H9 (cell line): Measurements from ENCODE around the gene IFI27. TPM values are rescaled to one million over a fixed set of nuclear protein-coding genes. Genes with fewer than 3 reads are reported as not detected.

ENCODE experiments used
- DNase-seq: peaks from one replicate; pipeline ENCODE4 v3.0.0-alpha.2; 2017
- H2AFZ ChIP-seq: one replicate; pipeline ENCODE4 v1.6.1; 2013; ENCODE audit warnings: mild to moderate bottlenecking, low read length, control low read depth, moderate library complexity
- H2AK5ac ChIP-seq: 2 replicates; pipeline ENCODE4 v1.6.1; 2013; ENCODE audit warnings: low read length, control low read depth, mixed read lengths; ENCODE audit not compliant: insufficient read length
- H2BK120ac ChIP-seq: one replicate; pipeline ENCODE4 v1.6.1; 2013; ENCODE audit warnings: low read depth, mild to moderate bottlenecking, low read length, control low read depth, inconsistent platforms; ENCODE audit not compliant: poor library complexity, severe bottlenecking
- H2BK12ac ChIP-seq: 2 replicates; pipeline ENCODE4 v1.6.1; 2013; ENCODE audit warnings: low read length, control low read depth, mixed read lengths, low read depth; ENCODE audit not compliant: insufficient read length
- H2BK15ac ChIP-seq: 2 replicates; pipeline ENCODE4 v1.6.1; 2013; ENCODE audit warnings: low read depth, low read length, control low read depth
- H2BK20ac ChIP-seq: one replicate; pipeline ENCODE4 v1.6.1; 2013; ENCODE audit warnings: low read depth, mild to moderate bottlenecking, low read length, control low read depth, inconsistent platforms; ENCODE audit not compliant: poor library complexity, severe bottlenecking
- H2BK5ac ChIP-seq: 2 replicates; pipeline ENCODE4 v1.6.1; 2013; ENCODE audit warnings: low read length, control low read depth, mixed read lengths; ENCODE audit not compliant: insufficient read length
- H3K14ac ChIP-seq: 2 replicates; pipeline ENCODE4 v1.6.1; 2013; ENCODE audit warnings: low read length, control low read depth; ENCODE audit not compliant: insufficient read depth
- H3K18ac ChIP-seq: 2 replicates; pipeline ENCODE4 v1.6.1; 2013; ENCODE audit warnings: low read depth, mild to moderate bottlenecking, mixed read lengths, low read length, control low read depth; ENCODE audit not compliant: insufficient read length
- H3K23ac ChIP-seq: 2 replicates; pipeline ENCODE4 v1.6.1; 2013; ENCODE audit warnings: low read length, control low read depth, mixed read lengths, low read depth; ENCODE audit not compliant: insufficient read length
- H3K23me2 ChIP-seq: 2 replicates; pipeline ENCODE4 v1.6.1; 2013; ENCODE audit warnings: low read depth, mild to moderate bottlenecking, mixed read lengths, low read length, control low read depth; ENCODE audit not compliant: insufficient read length, poor library complexity, severe bottlenecking
- H3K27ac ChIP-seq: 2 replicates; pipeline ENCODE4 v1.5.1; 2013; ENCODE audit warnings: low read length, control low read depth, mixed read lengths, low read depth; ENCODE audit not compliant: insufficient read length
- H3K27me3 ChIP-seq: 2 replicates; pipeline ENCODE4 v1.6.1; 2013; ENCODE audit warnings: low read length, control low read depth, inconsistent platforms; ENCODE audit not compliant: insufficient read depth
- H3K4ac ChIP-seq: 2 replicates; pipeline ENCODE4 v1.6.1; 2013; ENCODE audit warnings: low read depth, mild to moderate bottlenecking, control low read depth, inconsistent platforms, low read length, moderate library complexity
- H3K4me1 ChIP-seq: 2 replicates; pipeline ENCODE4 v1.6.1; 2013; ENCODE audit warnings: low read length, control low read depth, inconsistent platforms; ENCODE audit not compliant: insufficient read depth
- H3K4me2 ChIP-seq: 2 replicates; pipeline ENCODE4 v1.6.1; 2013; ENCODE audit warnings: low read length, control low read depth, mixed read lengths; ENCODE audit not compliant: insufficient read length, insufficient read depth
- H3K56ac ChIP-seq: 2 replicates; pipeline ENCODE4 v1.6.1; 2013; ENCODE audit warnings: low read depth, mild to moderate bottlenecking, mixed read lengths, low read length, control low read depth; ENCODE audit not compliant: insufficient read length
- H3K79me1 ChIP-seq: 2 replicates; pipeline ENCODE4 v1.6.1; 2013; ENCODE audit warnings: low read depth, mild to moderate bottlenecking, moderate library complexity, low read length, control low read depth, inconsistent platforms; ENCODE audit not compliant: insufficient read depth, poor library complexity, severe bottlenecking
- H3K79me2 ChIP-seq: 2 replicates; pipeline ENCODE4 v1.6.1; 2013; ENCODE audit warnings: low read length, control low read depth, inconsistent platforms; ENCODE audit not compliant: insufficient read depth
- H3K9ac ChIP-seq: 2 replicates; pipeline ENCODE4 v1.6.1; 2013; ENCODE audit warnings: low read length, control low read depth, mixed read lengths; ENCODE audit not compliant: insufficient read length; ENCODE audit errors: extremely low read depth
- H3K9me3 ChIP-seq: one replicate; pipeline ENCODE4 v1.6.1; 2013; ENCODE audit warnings: low read depth, low read length, inconsistent platforms; ENCODE audit not compliant: control insufficient read depth
- H3T11ph ChIP-seq: one replicate; pipeline ENCODE4 v1.6.1; 2013; ENCODE audit warnings: mild to moderate bottlenecking, low read length, control low read depth, inconsistent platforms
- H4K20me1 ChIP-seq: one replicate; pipeline ENCODE4 v1.6.1; 2013; ENCODE audit not compliant: control insufficient read depth, insufficient read length, insufficient read depth
- H4K5ac ChIP-seq: 2 replicates; pipeline ENCODE4 v1.6.1; 2013; ENCODE audit warnings: low read depth, mild to moderate bottlenecking, mixed read lengths, low read length, control low read depth; ENCODE audit not compliant: insufficient read length
- H4K8ac ChIP-seq: replicated peaks from 2 replicates; pipeline ENCODE4 v1.6.1; 2013; ENCODE audit warnings: low read length, control low read depth, mixed read lengths, low read depth; ENCODE audit not compliant: insufficient read length
- H4K91ac ChIP-seq: 2 replicates; pipeline ENCODE4 v1.6.1; 2013; ENCODE audit warnings: low read depth, mild to moderate bottlenecking, moderate library complexity, mixed read lengths, low read length, control low read depth; ENCODE audit not compliant: insufficient read length
- H3K27ac Mint-ChIP-seq, 3 experiments: 2 replicates in 2 of 3; 3 replicates in 1 of 3; pipeline ENCODE4 v1.8.0; 2020 to 2021; ENCODE audit warnings: mixed read lengths in 3 of 3, mild to moderate bottlenecking in 1 of 3, moderate library complexity in 1 of 3
- H3K27me3 Mint-ChIP-seq: 2 replicates; pipeline ENCODE4 v1.8.0; 2021; ENCODE audit warnings: low read depth, mild to moderate bottlenecking, moderate library complexity, mixed read lengths
- H3K36me3 Mint-ChIP-seq, 3 experiments: 2 replicates in 2 of 3; 3 replicates in 1 of 3; pipeline ENCODE4 v1.8.0; 2020 to 2021; ENCODE audit warnings: low read depth in 3 of 3, mixed read lengths in 3 of 3; ENCODE audit not compliant: insufficient read depth in 1 of 3
- H3K4me1 Mint-ChIP-seq, 2 experiments: 2 replicates each; pipeline ENCODE4 v1.8.0; 2020; ENCODE audit warnings: mixed read lengths in 2 of 2
- H3K4me3 Mint-ChIP-seq, 2 experiments: 2 replicates in 1 of 2; 3 replicates in 1 of 2; pipeline ENCODE4 v1.8.0; 2020 to 2021; ENCODE audit warnings: mild to moderate bottlenecking in 2 of 2, mixed read lengths in 2 of 2, moderate library complexity in 1 of 2
- H3K9me3 Mint-ChIP-seq, 2 experiments: 2 replicates in 1 of 2; 3 replicates in 1 of 2; pipeline ENCODE4 v1.8.0; 2020; ENCODE audit warnings: mild to moderate bottlenecking in 2 of 2, mixed read lengths in 2 of 2, moderate library complexity in 1 of 2
- CTCF ChIP-seq: fragments of 200-600 bp; sonication (generic); conservative IDR thresholded peaks from 3 replicates; pipeline ENCODE4 v1.8.0; 2021; ENCODE audit warnings: antibody characterized with exemption, mild to moderate bottlenecking
- WGBS: extraction: QIAGEN DNeasy Blood & Tissue Kit; methylation state at CpG from one replicate; pipeline ENCODE4 v1.1.7; 2013; ENCODE audit warnings: missing lambda C conversion rate, low lambda C conversion rate, mixed read lengths; ENCODE audit not compliant: insufficient read length; ENCODE audit errors: extremely low coverage; 5-methylcytosine and 5-hydroxymethylcytosine counted together
- total RNA-seq: library from RNA; stranded (reverse); gene quantifications from 2 replicates; pipeline ENCODE4 v1.2.1, GENCODE V29; 2021

IFI27 gene
- total RNA-seq, 1 experiment from 2014 or later: 1.7 TPM

GRCh38 chr14:94113073-94113472, 2.5 kb downstream of the IFI27 start:
- no peaks in the 10 kb centered on the region for H4K20me1 ChIP-seq
- H3K23ac ChIP-seq: no peak overlapping the region
- no peak overlapping the region for H4K91ac ChIP-seq
- no peaks in the 10 kb centered on the region for H3K23me2 ChIP-seq
- H3K79me2 ChIP-seq: no peaks in the 10 kb centered on the region
- no peak overlapping the region for H2BK15ac ChIP-seq
- no peak for TF ChIP-seq CTCF
- H3K27me3 Mint-ChIP-seq: peaks cover 6% of the 10 kb centered on the region
- no peak overlapping the region for H2BK12ac ChIP-seq
- no peak overlapping the region for H3K27ac Mint-ChIP-seq
- H3K4me1 ChIP-seq: no peaks in the 10 kb centered on the region
- no peak overlapping the region for H3K18ac ChIP-seq
- H3K27me3 ChIP-seq: no peaks in the 10 kb centered on the region
- H3K27ac ChIP-seq: no peak overlapping the region
- no peak overlapping the region for H3K56ac ChIP-seq
- no peak overlapping the region for H3K4me3 Mint-ChIP-seq
- H2BK120ac ChIP-seq: no peak overlapping the region
- H3K4me1 Mint-ChIP-seq: peaks cover 16 to 20% of the 10 kb centered on the region in 2 experiments
- H3K14ac ChIP-seq: no peak overlapping the region
- no peak overlapping the region for H2AK5ac ChIP-seq
- H3T11ph ChIP-seq: no peak overlapping the region
- no peak overlapping the region for H2BK20ac ChIP-seq
- no peak overlapping the region for H4K5ac ChIP-seq
- no peaks in the 10 kb centered on the region for H3K9me3 ChIP-seq
- H3K9me3 Mint-ChIP-seq: no peaks in the 10 kb centered on the region
- H3K79me1 ChIP-seq: no peaks in the 10 kb centered on the region
- no peaks in the 10 kb centered on the region; a peak in 1 of 7 replicates for H3K36me3 Mint-ChIP-seq
- no peak overlapping the region for H3K4me2 ChIP-seq
- no peak overlapping the region for H3K9ac ChIP-seq
- no CpG with 5 or more reads among the region's 7 CpGs for WGBS
- no peak overlapping the region for H4K8ac ChIP-seq
- H2AFZ ChIP-seq: no peak overlapping the region
- no peak for DNase-seq
- no peak overlapping the region for H2BK5ac ChIP-seq
- no peak overlapping the region for H3K4ac ChIP-seq
